Measurements from ENCODE around the gene RGS14.
A peak's percentile ranks its signal among the peaks of the same experiment; 100 is the strongest.

The RGS14 gene

GRCh38 chr5:177311392-177311722, 46.4 kb upstream of the RGS14 start:
- no peak for TF ChIP-seq CTCF (IDR thresholded peaks at IDR 0.05; ENCODE audit: control insufficient read depth, insufficient read depth, low read depth, low read length, missing control alignments)
- DNase-seq (ENCODE audit: low read depth), result no peak
- peak overlapping the region; percentile 63 for H3K4me3 ChIP-seq (ENCODE audit: control insufficient read depth, low read depth, low read length)

DNA sequence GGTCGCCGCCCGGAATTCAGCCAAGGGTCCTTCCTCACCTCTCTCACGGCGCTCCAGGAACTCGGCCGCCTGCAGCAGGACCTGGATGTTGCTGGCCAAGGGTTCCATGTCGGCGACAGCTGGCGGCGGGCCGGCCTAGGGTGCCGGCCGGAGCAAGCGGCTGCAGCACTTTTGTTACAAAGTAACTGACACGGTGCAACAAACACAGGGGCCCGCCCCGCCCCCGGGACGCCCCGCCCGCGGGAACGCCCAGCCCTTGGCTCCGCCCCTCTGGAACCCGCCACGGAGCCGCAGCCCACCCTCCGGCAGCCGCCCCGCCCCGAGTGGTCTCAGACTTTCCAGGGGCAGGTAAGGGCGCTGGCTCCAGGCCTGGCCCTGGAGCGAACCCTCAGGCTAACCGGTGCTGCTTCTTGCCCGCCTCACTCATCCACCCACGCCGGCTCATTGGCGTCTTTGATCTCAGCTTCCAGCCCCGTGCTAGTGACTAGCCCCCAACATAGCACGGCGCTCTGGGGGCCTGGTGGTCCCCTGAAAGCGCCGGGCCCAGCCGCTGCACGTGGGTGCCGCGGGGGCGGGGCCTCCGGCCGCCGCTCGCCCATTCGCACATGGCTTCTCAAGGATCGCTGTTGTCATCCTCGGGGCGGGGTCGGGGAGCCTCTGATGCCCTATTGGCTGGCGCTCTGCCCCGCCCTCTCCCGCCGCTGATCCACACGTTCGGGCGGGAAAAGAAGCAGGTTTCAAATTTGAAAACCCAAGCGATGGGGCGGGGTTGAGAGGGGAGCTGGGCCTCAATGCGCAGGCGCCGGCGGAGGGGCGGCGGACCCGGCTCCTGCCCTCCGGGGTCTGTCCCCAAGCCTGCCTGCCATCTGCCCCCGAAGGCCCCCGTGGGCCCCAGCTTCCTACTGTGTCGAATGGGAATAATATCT, 45.7 kb upstream of the RGS14 start, which contains the start of gene MXD3:
TSS of gene MXD3 (minus strand) at position 176 of the 926 bp plus-strand sequence. CDS start at position 108, 68 bp downstream.
- DNase-seq (ENCODE audit: low read depth), result peak; percentile 49
- no peak for TF ChIP-seq CTCF (IDR thresholded peaks at IDR 0.05; ENCODE audit: control insufficient read depth, insufficient read depth, low read depth, low read length, missing control alignments)
- H3K4me3 ChIP-seq (ENCODE audit: control insufficient read depth, low read depth, low read length), result peak within 1 kb of the TSS; percentile 63

GRCh38 chr5:177312649-177313181, 45.0 kb upstream of the RGS14 start:
- no peak for DNase-seq (ENCODE audit: low read depth)
- TF ChIP-seq CTCF (IDR thresholded peaks at IDR 0.05; ENCODE audit: control insufficient read depth, insufficient read depth, low read depth, low read length, missing control alignments), result no peak
- H3K4me3 ChIP-seq (ENCODE audit: control insufficient read depth, low read depth, low read length), result peak overlapping the region; percentile 2

DNA sequence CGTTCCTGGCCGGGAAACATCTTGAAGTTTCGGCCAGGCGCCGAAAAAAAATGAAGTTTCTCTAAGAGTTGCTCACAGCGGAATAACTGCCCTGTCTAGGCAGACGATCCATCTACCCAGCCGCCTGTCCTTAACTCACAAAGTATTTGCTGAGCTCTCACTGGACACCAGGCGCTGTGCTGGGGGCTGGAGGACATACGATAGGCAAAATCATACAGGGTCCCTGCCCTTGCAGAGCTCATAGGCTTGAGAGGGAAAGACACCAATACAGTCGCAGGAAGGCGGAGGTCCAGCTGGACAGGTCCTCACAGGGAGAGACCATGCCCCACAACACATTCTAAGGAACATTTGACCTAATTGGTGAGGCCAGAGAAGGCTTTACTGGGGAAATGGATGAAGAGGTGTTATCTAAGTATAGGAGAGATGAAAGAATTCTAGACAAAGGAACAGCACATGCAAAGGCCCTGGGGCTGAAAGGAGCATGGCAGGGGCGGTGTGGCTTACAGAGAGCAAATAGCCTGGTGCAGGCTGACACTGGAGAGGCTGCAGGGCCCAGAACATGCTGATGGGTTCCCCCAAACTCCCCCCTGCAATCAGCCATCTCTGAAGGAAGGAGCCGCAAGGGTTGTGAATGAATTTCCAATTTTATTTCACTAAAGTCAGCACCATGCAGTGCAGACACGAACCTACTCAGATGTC, 44.0 kb upstream of the RGS14 start:
- H3K4me3 ChIP-seq (ENCODE audit: control insufficient read depth, low read depth, low read length), result no peak overlapping the region
- DNase-seq (ENCODE audit: low read depth), result no peak
- no peak for TF ChIP-seq CTCF (IDR thresholded peaks at IDR 0.05; ENCODE audit: control insufficient read depth, insufficient read depth, low read depth, low read length, missing control alignments)

- no peak overlapping the region for H3K4me3 ChIP-seq (ENCODE audit: control insufficient read depth, low read depth, low read length)
- TF ChIP-seq CTCF (IDR thresholded peaks at IDR 0.05; ENCODE audit: control insufficient read depth, insufficient read depth, low read depth, low read length, missing control alignments), result no peak
- DNase-seq (ENCODE audit: low read depth), result no peak
Measured at GRCh38 chr5:177314376-177315342, 43.1 kb upstream of the RGS14 start.

GRCh38 chr5:177315411-177315810, 42.3 kb upstream of the RGS14 start:
- DNase-seq (ENCODE audit: low read depth), result no peak
- TF ChIP-seq CTCF (IDR thresholded peaks at IDR 0.05; ENCODE audit: control insufficient read depth, insufficient read depth, low read depth, low read length, missing control alignments), result no peak
- H3K4me3 ChIP-seq (ENCODE audit: control insufficient read depth, low read depth, low read length), result no peak overlapping the region

Measured in AG09309 (cell line).